DOHH2 (cell line): ENCODE results near the gene RAB7A.

ENCODE experiments used
- CTCF ChIP-seq: fragments of 200-600 bp; sonication (generic); IDR thresholded peaks from one replicate; pipeline ENCODE4 v1.5.1; 2014; ENCODE audit warnings: antibody characterized with exemption, mild to moderate bottlenecking, low read depth, low read length; ENCODE audit not compliant: poor library complexity, severe bottlenecking
- EZH2phosphoT487 ChIP-seq: fragments of 200-600 bp; sonication (generic); IDR thresholded peaks from 2 replicates; pipeline ENCODE4 v1.6.1; 2017; ENCODE audit warnings: borderline replicate concordance, mild to moderate bottlenecking, antibody characterized with exemption, low read length, moderate library complexity, mixed read lengths

GRCh38 chr3:128683957-128684356 lies 42.0 kb upstream of the RAB7A start:
- TF ChIP-seq CTCF (no peak), EZH2phosphoT487 (no peak)
